GM12801 (cell line): Measurements from ENCODE around the gene RIMS4.

Experiments used
- CTCF ChIP-seq: IDR thresholded peaks from one replicate; pipeline ENCODE4 v1.5.1; 2011; ENCODE audit warnings: control low read depth; ENCODE audit not compliant: insufficient read length; ENCODE audit errors: extremely low read depth

RIMS4 gene

DNA sequence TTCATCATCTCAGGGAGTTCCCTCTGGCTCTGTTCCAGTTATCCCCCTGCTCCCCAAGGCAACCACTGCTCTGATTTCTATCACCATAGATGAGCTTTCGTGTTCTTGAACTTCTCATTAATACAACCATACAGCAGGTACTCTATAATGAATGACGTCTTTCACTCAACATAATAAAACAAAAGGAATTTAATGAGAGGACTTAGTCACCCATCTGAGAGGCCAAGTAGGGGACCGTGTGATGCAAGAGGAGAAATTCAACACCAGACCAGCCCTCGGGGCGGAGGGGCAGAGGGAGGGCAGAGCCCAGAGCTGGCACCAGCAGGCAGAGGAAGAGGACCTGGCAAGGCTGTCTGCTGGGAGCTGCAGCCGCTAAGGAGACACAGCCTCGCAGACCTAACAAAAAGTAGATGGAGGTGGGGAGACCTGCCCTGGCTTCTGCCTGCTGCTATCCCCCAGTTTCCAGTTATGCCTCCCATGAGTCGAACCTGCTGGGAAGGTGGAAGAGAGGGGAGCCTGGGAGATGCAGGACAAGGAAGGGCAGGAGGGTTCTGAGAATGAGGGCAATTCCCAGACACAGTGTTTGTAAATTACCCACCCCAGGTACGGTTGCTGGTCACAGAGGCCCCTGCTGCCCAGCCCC, 81.4 kb downstream of the RIMS4 start:
- no peak for TF ChIP-seq CTCF

DNA sequence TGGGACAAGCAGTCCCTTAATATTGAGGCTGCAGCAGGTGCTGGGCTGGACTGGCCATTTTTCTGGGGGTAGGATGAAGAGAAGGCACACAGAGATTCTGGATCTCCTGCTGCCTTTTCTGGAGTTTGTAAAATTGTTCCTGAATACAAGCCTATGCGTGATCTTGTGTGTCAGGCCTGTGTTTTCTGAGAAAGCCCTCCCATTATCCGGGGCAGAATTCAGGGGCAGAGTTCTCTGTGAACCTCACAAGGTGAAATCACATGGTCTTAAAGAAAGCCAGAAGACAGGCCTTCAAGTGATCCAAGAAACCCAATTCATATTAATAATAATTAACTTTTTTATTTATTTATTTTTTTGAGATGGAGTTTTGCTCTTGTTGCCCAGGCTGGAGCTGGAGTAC, 82.7 kb downstream of the RIMS4 start:
- no peak for TF ChIP-seq CTCF

DNA sequence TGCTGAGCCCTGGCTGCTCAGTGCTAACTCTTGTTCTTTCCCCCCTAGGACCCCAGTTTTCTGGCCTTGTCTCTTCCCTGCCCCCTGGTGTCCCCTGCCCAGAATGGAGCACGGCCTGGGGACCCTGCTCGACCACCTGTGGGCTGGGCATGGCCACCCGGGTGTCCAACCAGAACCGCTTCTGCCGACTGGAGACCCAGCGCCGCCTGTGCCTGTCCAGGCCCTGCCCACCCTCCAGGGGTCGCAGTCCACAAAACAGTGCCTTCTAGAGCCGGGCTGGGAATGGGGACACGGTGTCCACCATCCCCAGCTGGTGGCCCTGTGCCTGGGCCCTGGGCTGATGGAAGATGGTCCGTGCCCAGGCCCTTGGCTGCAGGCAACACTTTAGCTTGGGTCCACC, 83.3 kb downstream of the RIMS4 start:
- TF ChIP-seq CTCF: no peak

DNA sequence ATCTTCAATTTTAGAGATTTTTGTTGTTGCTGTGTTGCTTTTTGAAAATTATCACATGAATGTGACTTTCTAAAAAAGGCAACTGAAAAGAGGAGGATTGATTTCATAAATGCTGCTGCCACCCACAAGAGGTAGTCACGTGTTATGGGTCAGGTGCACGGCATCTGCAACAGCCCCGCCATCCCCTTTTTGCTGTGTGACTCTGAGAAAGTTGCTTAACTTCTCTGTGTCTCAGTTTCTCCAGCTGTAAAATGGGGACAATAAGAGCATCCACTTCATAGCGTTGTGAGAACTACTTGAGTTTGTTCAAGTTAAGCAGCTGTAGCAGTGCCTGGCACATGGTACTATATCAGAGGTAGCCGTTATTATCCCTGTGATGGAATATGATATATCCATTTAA, 84.5 kb downstream of the RIMS4 start:
- no peak for TF ChIP-seq CTCF

GRCh38 chr20:44724423-44725091, 85.8 kb downstream of the RIMS4 start:
- TF ChIP-seq CTCF: no peak

- no peak for TF ChIP-seq CTCF
Measured at GRCh38 chr20:44723798-44724362, 86.5 kb downstream of the RIMS4 start.

- no peak for TF ChIP-seq CTCF
Measured at GRCh38 chr20:44723391-44723790, 87.0 kb downstream of the RIMS4 start.
